SK-N-SH treated with all-trans-retinoic acid at 6 μM for 48 hours (cell line): ENCODE measurements around the gene KCNA2.

ENCODE experiments used
- ATAC-seq: fragments of 200-7000 bp; cut with Tn5 transposase; 3 replicates; pipeline ENCODE4 v1.9.1; 2020; ENCODE audit warnings: mild to moderate bottlenecking, moderate library complexity
- ARNTL ChIP-seq: fragments of 450-650 bp; formaldehyde crosslinking; IDR thresholded peaks from 2 replicates; pipeline ENCODE4 v1.5.0; 2020; ENCODE audit warnings: low read depth, mild to moderate bottlenecking, moderate library complexity, borderline replicate concordance
- BACH2 ChIP-seq: fragments of 250-450 bp; sonication (Bioruptor Pico); IDR thresholded peaks from 2 replicates; pipeline ENCODE4 v1.9.0; 2021; ENCODE audit warnings: mild to moderate bottlenecking, borderline replicate concordance
- CREB5 ChIP-seq: fragments of 250-450 bp; sonication (Bioruptor Pico); IDR thresholded peaks from 2 replicates; pipeline ENCODE4 v1.5.1; 2020; ENCODE audit warnings: low read depth, mild to moderate bottlenecking, moderate library complexity
- CSDC2 ChIP-seq: fragments of 250-450 bp; sonication (Bioruptor Pico); IDR thresholded peaks from 2 replicates; pipeline ENCODE4 v1.5.0; 2020; ENCODE audit warnings: mild to moderate bottlenecking, moderate library complexity
- CSRNP3 ChIP-seq: fragments of 250-450 bp; sonication (Bioruptor Pico); IDR thresholded peaks from 2 replicates; pipeline ENCODE4 v1.5.1; 2021; ENCODE audit warnings: mild to moderate bottlenecking, moderate library complexity
- ESRRG ChIP-seq: fragments of 250-450 bp; sonication (Bioruptor Pico); IDR thresholded peaks from 2 replicates; pipeline ENCODE4 v1.6.1; 2021; ENCODE audit warnings: mild to moderate bottlenecking
- GLIS3 ChIP-seq: fragments of 250-450 bp; sonication (Bioruptor Pico); IDR thresholded peaks from 2 replicates; pipeline ENCODE4 v1.5.0; 2020; ENCODE audit warnings: mild to moderate bottlenecking, moderate library complexity
- ISL1 ChIP-seq: fragments of 250-450 bp; sonication (Bioruptor Pico); IDR thresholded peaks from 2 replicates; pipeline ENCODE4 v2.1.2; 2022; ENCODE audit warnings: mild to moderate bottlenecking, moderate library complexity
- OSR1 ChIP-seq: fragments of 250-450 bp; sonication (Bioruptor Pico); IDR thresholded peaks from 2 replicates; pipeline ENCODE4 v1.8.0; 2022; ENCODE audit warnings: moderate library complexity, mild to moderate bottlenecking, inconsistent platforms
- PPARA ChIP-seq: fragments of 250-450 bp; sonication (Bioruptor Pico); IDR thresholded peaks from 2 replicates; pipeline ENCODE4 v1.5.0; 2020; ENCODE audit warnings: mild to moderate bottlenecking, borderline replicate concordance
- RARB ChIP-seq: fragments of 250-450 bp; sonication (Bioruptor Pico); IDR thresholded peaks from 2 replicates; pipeline ENCODE4 v1.8.0; 2021; ENCODE audit warnings: mild to moderate bottlenecking, moderate library complexity
- SNAI2 ChIP-seq: fragments of 250-450 bp; sonication (Bioruptor Pico); IDR thresholded peaks from 2 replicates; pipeline ENCODE4 v1.5.0; 2020; ENCODE audit warnings: mild to moderate bottlenecking, moderate library complexity
- TCF4 ChIP-seq: fragments of 250-450 bp; sonication (Bioruptor Pico); IDR thresholded peaks from 2 replicates; pipeline ENCODE4 v1.8.0; 2021; ENCODE audit warnings: mild to moderate bottlenecking, moderate library complexity, borderline replicate concordance
- TOX ChIP-seq: fragments of 250-450 bp; sonication (Bioruptor Pico); IDR thresholded peaks from 2 replicates; pipeline ENCODE4 v1.8.0; 2021; ENCODE audit warnings: mild to moderate bottlenecking, moderate library complexity, borderline replicate concordance
- ZC3H10 ChIP-seq: fragments of 250-450 bp; sonication (Bioruptor Pico); IDR thresholded peaks from 2 replicates; pipeline ENCODE4 v1.5.1; 2021; ENCODE audit warnings: mild to moderate bottlenecking, moderate library complexity
- ZFP3 ChIP-seq: fragments of 250-450 bp; sonication (Bioruptor Pico); IDR thresholded peaks from 2 replicates; pipeline ENCODE4 v1.5.0; 2020; ENCODE audit warnings: mild to moderate bottlenecking, moderate library complexity
- ZFP30 ChIP-seq: fragments of 450-650 bp; formaldehyde crosslinking; IDR thresholded peaks from 2 replicates; pipeline ENCODE4 v1.5.0; 2022; ENCODE audit warnings: mild to moderate bottlenecking, moderate library complexity
- ZNF565 ChIP-seq: fragments of 450-650 bp; formaldehyde crosslinking; conservative IDR thresholded peaks from 2 replicates; pipeline ENCODE4 v1.5.0; 2020; ENCODE audit warnings: low read depth, mild to moderate bottlenecking, moderate library complexity
- ZNF70 ChIP-seq: fragments of 450-650 bp; formaldehyde crosslinking; IDR thresholded peaks from 2 replicates; pipeline ENCODE4 v1.5.0; 2020; ENCODE audit warnings: mild to moderate bottlenecking, moderate library complexity
- TF ChIP-seq, protein P1 (sequence below): fragments of 250-450 bp; sonication (Bioruptor Pico); IDR thresholded peaks from 2 replicates; pipeline ENCODE4 v1.8.0; 2021; ENCODE audit warnings: low read depth, mild to moderate bottlenecking, moderate library complexity, borderline replicate concordance
- TF ChIP-seq, protein P2 (sequence below): fragments of 250-450 bp; sonication (Bioruptor Pico); IDR thresholded peaks from 2 replicates; pipeline ENCODE4 v1.8.0; 2020; ENCODE audit warnings: mild to moderate bottlenecking, moderate library complexity, borderline replicate concordance

The KCNA2 gene

DNA sequence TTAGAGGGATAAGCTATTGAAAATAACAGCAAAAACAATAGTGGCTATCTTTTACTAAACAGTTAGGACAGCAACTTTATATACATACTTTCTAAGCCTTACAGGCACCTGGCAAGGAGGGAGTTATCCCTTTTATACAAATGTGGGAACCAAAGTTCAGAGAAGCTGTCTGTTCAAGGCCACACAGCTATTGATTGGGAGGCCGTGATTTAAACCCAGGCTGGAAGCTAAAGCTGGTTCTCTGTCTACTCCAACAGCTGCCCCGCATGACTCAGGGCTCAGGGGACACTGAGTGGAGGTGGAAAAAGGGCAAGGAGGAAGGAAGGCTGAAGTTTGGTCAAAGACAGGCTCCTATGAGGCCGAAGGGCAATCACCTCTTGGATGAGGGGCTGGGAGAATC lies 26.7 kb downstream of the KCNA2 start:
- TF ChIP-seq CREB5, result no peak
- TF ChIP-seq ARNTL (CRISPR knock-in tag), result no peak
- no peak for TF ChIP-seq ZFP3 (CRISPR knock-in tag)
- TF ChIP-seq TOX (CRISPR knock-in tag), result no peak
- no peak for TF ChIP-seq RARB (CRISPR knock-in tag)
- TF ChIP-seq OSR1 (CRISPR knock-in tag), result no peak
- no peak for TF ChIP-seq ZC3H10 (CRISPR knock-in tag)
- no peak for TF ChIP-seq GLIS3 (CRISPR knock-in tag)
- TF ChIP-seq CSRNP3 (CRISPR knock-in tag), result no peak
- no peak for TF ChIP-seq ZNF565 (CRISPR knock-in tag)
- no peak for TF ChIP-seq ISL1 (CRISPR knock-in tag)
- TF ChIP-seq ESRRG (CRISPR knock-in tag), result no peak
- TF ChIP-seq TCF4 (CRISPR knock-in tag), result no peak
- no peak for TF ChIP-seq ZNF70
- TF ChIP-seq, protein P1, sequence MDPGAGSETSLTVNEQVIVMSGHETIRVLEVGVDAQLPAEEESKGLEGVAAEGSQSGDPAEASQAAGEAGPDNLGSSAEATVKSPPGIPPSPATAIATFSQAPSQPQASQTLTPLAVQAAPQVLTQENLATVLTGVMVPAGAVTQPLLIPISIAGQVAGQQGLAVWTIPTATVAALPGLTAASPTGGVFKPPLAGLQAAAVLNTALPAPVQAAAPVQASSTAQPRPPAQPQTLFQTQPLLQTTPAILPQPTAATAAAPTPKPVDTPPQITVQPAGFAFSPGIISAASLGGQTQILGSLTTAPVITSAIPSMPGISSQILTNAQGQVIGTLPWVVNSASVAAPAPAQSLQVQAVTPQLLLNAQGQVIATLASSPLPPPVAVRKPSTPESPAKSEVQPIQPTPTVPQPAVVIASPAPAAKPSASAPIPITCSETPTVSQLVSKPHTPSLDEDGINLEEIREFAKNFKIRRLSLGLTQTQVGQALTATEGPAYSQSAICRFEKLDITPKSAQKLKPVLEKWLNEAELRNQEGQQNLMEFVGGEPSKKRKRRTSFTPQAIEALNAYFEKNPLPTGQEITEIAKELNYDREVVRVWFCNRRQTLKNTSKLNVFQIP (CRISPR knock-in tag), result no peak
- no peak for TF ChIP-seq CSDC2 (CRISPR knock-in tag)
- no peak for TF ChIP-seq SNAI2 (CRISPR knock-in tag)
- TF ChIP-seq PPARA (CRISPR knock-in tag), result no peak
- TF ChIP-seq ZFP30 (CRISPR knock-in tag), result no peak
- TF ChIP-seq, protein P2, sequence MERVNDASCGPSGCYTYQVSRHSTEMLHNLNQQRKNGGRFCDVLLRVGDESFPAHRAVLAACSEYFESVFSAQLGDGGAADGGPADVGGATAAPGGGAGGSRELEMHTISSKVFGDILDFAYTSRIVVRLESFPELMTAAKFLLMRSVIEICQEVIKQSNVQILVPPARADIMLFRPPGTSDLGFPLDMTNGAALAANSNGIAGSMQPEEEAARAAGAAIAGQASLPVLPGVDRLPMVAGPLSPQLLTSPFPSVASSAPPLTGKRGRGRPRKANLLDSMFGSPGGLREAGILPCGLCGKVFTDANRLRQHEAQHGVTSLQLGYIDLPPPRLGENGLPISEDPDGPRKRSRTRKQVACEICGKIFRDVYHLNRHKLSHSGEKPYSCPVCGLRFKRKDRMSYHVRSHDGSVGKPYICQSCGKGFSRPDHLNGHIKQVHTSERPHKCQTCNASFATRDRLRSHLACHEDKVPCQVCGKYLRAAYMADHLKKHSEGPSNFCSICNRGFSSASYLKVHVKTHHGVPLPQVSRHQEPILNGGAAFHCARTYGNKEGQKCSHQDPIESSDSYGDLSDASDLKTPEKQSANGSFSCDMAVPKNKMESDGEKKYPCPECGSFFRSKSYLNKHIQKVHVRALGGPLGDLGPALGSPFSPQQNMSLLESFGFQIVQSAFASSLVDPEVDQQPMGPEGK (CRISPR knock-in tag), result no peak
- TF ChIP-seq, all 23 proteins: peak for 0
- ATAC-seq, result no peak

GRCh38 chr1:110576441-110576840 lies 29.7 kb downstream of the KCNA2 start:
- no peak for TF ChIP-seq ZC3H10 (CRISPR knock-in tag)
- TF ChIP-seq, protein P1 (CRISPR knock-in tag), result no peak
- no peak for TF ChIP-seq TOX (CRISPR knock-in tag)
- TF ChIP-seq ISL1 (CRISPR knock-in tag), result no peak
- TF ChIP-seq BACH2 (CRISPR knock-in tag), result no peak
- TF ChIP-seq, protein P2 (CRISPR knock-in tag), result no peak
- no peak for TF ChIP-seq OSR1 (CRISPR knock-in tag)
- TF ChIP-seq SNAI2 (CRISPR knock-in tag), result no peak
- no peak for TF ChIP-seq ZNF565 (CRISPR knock-in tag)
- TF ChIP-seq GLIS3 (CRISPR knock-in tag), result no peak
- no peak for TF ChIP-seq ZNF70
- TF ChIP-seq CSRNP3 (CRISPR knock-in tag), result no peak
- ATAC-seq, result no peak
